GM12872 (cell line): ENCODE measurements around the gene PCDHB7.
"Not testable (repeated sequence)": the region's sequence is repeated elsewhere in the genome, so short reads cannot be mapped to it uniquely, and the experiment has no call there.

ENCODE experiments used
- TF ChIP-seq, protein P1 (sequence below): IDR thresholded peaks from 3 replicates; pipeline ENCODE4 v1.5.1; 2011; ENCODE audit warnings: low read depth, mild to moderate bottlenecking, low read length, moderate library complexity; ENCODE audit not compliant: insufficient read depth

Gene PCDHB7

DNA sequence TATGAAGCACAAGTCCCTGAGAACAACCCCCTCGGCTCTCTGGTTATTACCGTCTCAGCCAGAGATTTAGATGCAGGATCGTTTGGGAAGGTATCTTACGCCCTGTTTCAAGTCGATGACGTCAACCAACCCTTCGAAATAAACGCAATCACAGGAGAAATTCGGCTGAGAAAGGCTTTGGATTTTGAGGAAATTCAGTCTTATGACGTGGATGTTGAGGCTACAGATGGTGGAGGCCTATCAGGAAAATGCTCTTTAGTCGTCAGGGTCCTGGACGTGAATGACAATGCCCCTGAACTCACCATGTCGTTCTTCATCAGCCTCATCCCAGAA is 21.5 kb upstream of the PCDHB7 start:
- TF ChIP-seq, protein P1, sequence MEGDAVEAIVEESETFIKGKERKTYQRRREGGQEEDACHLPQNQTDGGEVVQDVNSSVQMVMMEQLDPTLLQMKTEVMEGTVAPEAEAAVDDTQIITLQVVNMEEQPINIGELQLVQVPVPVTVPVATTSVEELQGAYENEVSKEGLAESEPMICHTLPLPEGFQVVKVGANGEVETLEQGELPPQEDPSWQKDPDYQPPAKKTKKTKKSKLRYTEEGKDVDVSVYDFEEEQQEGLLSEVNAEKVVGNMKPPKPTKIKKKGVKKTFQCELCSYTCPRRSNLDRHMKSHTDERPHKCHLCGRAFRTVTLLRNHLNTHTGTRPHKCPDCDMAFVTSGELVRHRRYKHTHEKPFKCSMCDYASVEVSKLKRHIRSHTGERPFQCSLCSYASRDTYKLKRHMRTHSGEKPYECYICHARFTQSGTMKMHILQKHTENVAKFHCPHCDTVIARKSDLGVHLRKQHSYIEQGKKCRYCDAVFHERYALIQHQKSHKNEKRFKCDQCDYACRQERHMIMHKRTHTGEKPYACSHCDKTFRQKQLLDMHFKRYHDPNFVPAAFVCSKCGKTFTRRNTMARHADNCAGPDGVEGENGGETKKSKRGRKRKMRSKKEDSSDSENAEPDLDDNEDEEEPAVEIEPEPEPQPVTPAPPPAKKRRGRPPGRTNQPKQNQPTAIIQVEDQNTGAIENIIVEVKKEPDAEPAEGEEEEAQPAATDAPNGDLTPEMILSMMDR, result no peak

- TF ChIP-seq, protein P1, result no peak
Measured at GRCh38 chr5:141155540-141156374, 16.7 kb upstream of the PCDHB7 start.

DNA sequence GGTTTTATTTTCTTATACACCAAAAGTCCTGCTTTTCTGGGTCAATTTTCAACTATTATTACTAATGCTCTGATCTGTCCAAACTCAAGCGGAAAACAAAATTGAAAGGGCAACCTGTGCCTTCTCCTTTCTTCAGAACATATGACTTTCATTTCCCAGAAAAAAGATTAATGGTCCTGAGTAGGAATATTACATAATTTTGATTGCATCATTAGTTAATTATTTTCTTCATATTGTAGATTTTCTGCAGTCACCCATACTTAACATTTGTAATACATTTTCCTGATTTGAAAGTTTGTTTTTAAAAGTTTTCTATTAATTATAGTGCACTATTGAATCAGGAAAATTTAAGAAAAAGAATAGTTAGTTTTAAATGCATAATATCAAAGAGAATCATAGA is 3.5 kb downstream of the PCDHB7 start:
- TF ChIP-seq, protein P1, result no peak

GRCh38 chr5:141177577-141178191 is 5.2 kb downstream of the PCDHB7 start, which contains the start of gene PCDHB8:
TSS of gene PCDHB8 (plus strand) at chr5:141177790. CDS start at chr5:141178035, 245 bp downstream.
- TF ChIP-seq, protein P1, result not testable (repeated sequence)

DNA sequence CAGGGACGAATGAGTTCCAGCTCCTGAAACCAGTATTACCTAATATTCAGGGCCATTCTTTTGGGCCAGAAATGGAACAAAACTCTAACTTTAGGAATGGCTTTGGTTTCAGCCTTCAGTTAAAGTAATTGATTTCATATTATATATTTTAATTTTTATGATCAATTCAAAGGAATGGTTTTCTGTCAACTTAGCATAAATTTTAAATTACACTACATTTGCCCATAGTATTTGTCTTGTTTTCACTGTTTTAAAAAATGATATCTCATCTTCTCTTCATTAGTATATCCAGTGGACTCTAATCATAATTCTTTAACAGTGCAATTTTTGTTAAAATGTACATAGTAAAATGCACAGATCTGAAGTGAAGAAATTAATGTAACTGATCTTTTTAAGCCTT is 7.9 kb downstream of the PCDHB7 start:
- TF ChIP-seq, protein P1, result no peak

DNA sequence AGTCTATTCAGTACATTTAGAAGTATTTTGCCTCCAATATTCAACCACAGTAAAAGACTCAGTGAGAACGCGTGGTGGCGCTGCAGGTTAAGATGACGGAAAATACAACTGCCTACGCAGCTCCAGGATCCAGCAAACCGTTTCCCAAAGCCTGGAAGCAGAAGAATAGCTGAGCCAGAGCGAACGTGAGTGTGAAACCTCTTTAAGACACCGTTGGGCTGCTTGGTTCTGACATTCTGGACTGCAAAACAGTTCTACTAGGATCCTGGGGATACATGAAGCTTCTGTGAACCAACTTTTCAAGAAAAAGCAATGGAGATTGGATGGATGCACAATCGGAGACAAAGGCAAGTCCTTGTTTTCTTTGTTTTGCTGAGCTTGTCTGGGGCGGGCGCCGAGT is 9.8 kb downstream of the PCDHB7 start, which contains the start of gene PCDHB16:
Gene PCDHB16 (plus strand): TSS at position 140 of the 400 bp plus-strand sequence. CDS start 173 bp downstream, at position 313.
- TF ChIP-seq, protein P1, result no peak

GRCh38 chr5:141186897-141187512 is 14.6 kb downstream of the PCDHB7 start, which contains the start of gene PCDHB9:
TSS of gene PCDHB9 (plus strand) at chr5:141187161. CDS start at chr5:141187319, 158 bp downstream.
- TF ChIP-seq, protein P1, result peak; percentile 39; the same call in 2 of the 3 replicates
